Fibroblast of lung (primary cell): ENCODE data around the gene WNT7B.

ENCODE experiments used
- CTCF ChIP-seq, 2 donors: IDR thresholded peaks in 1 of 2; conservative IDR thresholded peaks in 1 of 2; 1 replicate in 1 of 2; 2 replicates in 1 of 2; pipeline ENCODE4 v1.5.1; 2011 to 2012; ENCODE audit warnings: low read length in 2 of 2, control low read depth in 1 of 2, inconsistent platforms in 1 of 2, low read depth in 1 of 2, mild to moderate bottlenecking in 1 of 2
- EZH2 ChIP-seq: IDR thresholded peaks from 2 replicates; pipeline ENCODE4 v1.5.1; 2012; ENCODE audit warnings: low read length, control low read depth, mild to moderate bottlenecking; ENCODE audit errors: missing control alignments

- TF ChIP-seq CTCF (conservative IDR thresholded peaks at IDR 0.05 in 1 of 2, IDR thresholded peaks at IDR 0.05 in 1 of 2; ENCODE audit: low read depth in 1 of 2, low read length in 2 of 2), result no peak
- no peak for TF ChIP-seq EZH2
Observed at GRCh38 chr22:45888221-45889092, 88.5 kb downstream of the WNT7B start.
